ENCODE data around the gene SLAMF9.

The SLAMF9 gene

GRCh38 chr1:159921251-159921650, 32.8 kb downstream of the SLAMF9 start:
- H3K4me3 ChIP-seq (ENCODE audit: low read depth, low read length) = no peak overlapping the region
- TF ChIP-seq CTCF (IDR thresholded peaks at IDR 0.05; ENCODE audit: low read depth, low read length) = no peak

DNA sequence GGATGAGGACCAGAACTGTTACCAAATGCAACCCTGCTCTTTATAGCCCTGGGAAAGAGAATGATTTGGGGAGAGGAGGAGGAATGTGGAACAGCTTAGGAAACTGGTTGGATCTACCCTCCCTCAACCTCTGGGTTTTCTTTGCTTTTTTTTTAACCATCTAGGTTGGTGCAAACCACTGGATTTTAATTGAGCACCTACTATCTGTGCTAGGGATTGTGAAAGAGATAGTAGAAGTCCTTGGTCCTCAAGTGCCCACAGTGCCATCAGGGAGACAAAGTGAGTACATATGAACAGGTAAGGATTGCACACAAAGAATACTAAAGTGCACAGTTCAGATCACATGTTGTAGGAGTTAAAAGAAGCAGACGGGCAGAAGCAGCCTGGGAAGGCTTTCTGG, 33.4 kb downstream of the SLAMF9 start:
- no peak overlapping the region for H3K4me3 ChIP-seq (ENCODE audit: low read depth, low read length)

DNA sequence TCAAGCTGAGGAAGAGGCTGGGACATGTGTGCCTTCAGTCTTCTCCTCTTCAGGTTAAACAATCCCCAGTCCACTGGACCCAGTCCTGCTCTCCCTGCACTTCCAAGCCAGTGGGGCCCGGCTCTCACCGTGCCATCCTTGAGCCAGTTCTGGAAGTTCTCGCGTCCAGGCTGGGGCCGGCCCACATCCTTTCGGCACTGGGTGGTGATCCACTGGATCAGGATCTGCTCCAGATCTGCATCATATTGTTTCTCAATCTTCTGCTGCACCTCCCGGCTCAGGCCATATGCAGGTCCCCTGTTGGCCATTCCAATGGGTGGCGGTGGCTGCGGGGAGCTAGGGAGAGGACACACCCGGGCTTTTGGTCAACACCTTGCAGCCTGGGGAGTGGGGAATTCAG, 33.8 kb downstream of the SLAMF9 start:
- no peak overlapping the region for H3K4me3 ChIP-seq (ENCODE audit: low read depth, low read length)
- no peak for TF ChIP-seq CTCF (IDR thresholded peaks at IDR 0.05; ENCODE audit: low read depth, low read length)

More for the DNA sequence above, 33.4 kb downstream of the SLAMF9 start:
- TF ChIP-seq CTCF (IDR thresholded peaks at IDR 0.05; ENCODE audit: low read depth, low read length) = no peak

DNA sequence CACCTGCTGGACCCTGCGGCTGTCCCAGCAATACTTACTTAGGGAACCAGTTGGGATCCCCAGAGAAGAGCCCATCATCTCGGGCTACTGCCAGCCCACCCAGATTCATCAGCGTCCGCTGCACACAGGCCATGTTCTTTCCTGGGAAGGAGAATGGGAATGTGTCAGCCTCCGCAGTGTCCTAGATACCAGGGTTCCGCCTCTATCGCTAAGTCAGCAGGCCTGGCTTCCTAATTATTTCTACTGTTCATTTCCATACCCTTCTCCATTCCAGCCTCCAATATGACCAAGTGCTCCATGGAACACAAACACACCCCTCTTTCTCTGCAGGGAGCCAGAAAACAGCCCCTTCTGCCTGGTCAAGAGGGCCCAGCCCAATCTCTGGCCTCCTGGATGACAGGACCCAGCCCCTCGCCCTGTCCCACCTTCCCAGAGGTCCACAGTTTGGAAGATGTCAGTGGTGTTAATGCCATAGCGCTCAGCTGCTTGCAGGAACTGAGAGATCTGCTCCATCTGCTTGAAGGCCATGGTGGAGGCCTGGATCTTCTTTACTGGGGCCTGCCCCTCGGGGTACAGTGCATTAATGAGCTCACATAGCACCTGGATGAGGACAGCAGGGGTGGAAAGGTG, 34.7 kb downstream of the SLAMF9 start:
- no peak for TF ChIP-seq CTCF (IDR thresholded peaks at IDR 0.05; ENCODE audit: low read depth, low read length)

DNA sequence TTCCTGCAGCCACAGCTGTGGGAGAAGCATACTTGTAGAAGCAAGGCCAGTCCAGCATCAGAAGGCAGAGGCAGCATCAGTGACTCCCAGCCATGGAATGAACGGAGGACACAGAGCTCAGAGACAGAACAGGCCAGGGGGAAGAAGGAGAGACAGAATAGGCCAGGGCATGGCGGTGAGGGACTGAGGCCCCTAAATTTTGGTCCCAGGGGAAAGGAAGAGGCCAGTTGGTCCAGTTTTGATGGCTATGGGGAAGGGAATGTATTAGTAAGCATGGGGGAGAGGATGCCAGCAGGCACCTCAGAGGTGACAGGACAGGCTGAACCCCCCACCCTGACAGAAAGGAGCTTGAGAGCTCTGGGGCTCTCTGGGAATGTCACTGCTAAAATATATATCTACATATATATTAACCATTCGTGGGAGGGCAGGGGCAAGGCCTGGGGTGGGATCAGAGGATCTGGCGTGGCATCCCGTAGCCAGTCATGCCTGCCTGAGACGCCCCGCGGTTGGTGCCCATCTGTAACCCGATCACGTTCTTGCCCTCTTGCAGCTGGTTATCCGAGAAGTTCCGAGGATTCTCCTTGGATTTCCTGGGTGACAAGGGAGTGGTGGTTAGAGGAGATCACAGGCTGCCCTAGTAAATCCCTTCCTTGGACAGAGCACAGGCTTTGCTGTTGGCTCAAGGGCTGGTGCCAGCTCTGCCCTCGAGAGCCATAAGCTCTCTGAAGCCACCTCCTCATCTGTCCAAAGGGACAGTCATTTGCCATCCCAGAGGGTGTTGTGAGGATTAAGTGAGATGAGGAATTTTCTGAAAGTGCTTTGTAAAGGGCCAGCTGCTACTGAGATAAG, 35.5 kb downstream of the SLAMF9 start:
- no peak for TF ChIP-seq CTCF (IDR thresholded peaks at IDR 0.05; ENCODE audit: low read depth, low read length)
- H3K4me3 ChIP-seq (ENCODE audit: low read depth, low read length) = no peak overlapping the region

More for the DNA sequence above, 34.7 kb downstream of the SLAMF9 start:
- no peak overlapping the region for H3K4me3 ChIP-seq (ENCODE audit: low read depth, low read length)

GRCh38 chr1:159917533-159918351, 36.3 kb downstream of the SLAMF9 start:
- no peak for TF ChIP-seq CTCF (IDR thresholded peaks at IDR 0.05; ENCODE audit: low read depth, low read length)
- H3K4me3 ChIP-seq (ENCODE audit: low read depth, low read length) = no peak overlapping the region
